ENCODE results near the gene SNAP29.
"Not testable (repeated sequence)": the region's sequence is repeated elsewhere in the genome, so short reads cannot be mapped to it uniquely, and the experiment has no call there.

The SNAP29 gene

DNA sequence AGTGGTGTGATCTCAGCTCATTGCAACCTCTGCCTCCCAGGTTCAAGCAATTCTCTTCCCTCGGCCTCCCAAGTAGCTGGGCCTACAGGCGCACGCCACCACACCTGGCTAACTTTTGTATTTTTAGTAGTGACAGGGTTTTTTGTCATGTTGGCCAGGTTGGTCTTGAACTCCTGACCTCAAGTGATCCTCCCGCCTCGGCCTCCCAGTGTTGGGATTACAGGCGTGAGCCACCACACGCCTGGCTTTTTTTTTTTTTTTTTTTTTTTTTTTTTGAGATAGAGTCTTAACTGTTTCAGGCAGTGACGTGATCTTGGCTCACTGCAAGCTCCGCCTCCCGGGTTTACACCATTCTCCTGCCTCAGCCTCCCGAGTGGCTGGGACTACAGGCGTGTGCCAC lies 71.6 kb downstream of the SNAP29 start:
- not testable (repeated sequence) for DNase-seq (ENCODE audit: low spot score)

DNA sequence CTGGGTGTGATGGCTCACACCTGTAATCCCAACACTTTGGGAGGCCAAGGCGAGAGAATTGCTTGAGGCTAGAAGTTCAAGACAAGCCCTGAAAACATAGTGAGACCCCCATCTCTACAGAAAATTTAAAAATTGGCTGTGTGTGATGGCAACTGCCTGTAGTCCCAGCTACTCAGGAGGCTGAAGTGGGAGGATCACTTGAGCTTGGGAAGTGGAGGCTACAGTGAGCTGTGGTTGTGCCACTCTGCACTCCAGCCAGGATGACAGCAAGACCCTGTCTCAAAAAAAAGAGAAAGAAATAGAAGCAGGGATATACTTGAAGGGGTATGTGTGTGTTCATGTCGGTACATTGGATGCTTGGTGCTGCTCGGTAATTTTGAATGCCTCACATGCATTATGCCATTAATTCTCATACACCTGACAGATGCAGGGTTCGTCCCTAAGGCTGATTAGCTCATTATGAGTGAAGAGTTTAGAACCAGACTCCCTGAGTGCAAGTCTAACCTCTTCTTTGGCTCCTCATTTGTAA lies 72.4 kb downstream of the SNAP29 start:
- no peak for DNase-seq (ENCODE audit: low spot score)

DNA sequence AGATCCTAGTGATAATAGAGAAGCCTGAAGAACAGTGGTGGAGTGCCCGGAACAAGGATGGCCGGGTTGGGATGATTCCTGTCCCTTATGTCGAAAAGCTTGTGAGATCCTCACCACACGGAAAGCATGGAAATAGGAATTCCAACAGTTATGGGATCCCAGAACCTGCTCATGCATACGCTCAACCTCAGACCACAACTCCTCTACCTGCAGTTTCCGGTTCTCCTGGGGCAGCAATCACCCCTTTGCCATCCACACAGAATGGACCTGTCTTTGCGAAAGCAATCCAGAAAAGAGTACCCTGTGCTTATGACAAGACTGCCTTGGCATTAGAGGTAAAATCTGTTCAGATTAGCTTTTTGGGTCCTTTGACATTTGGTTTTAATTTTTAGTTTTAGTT lies 75.1 kb downstream of the SNAP29 start:
- DNase-seq (ENCODE audit: low spot score), result no peak

DNA sequence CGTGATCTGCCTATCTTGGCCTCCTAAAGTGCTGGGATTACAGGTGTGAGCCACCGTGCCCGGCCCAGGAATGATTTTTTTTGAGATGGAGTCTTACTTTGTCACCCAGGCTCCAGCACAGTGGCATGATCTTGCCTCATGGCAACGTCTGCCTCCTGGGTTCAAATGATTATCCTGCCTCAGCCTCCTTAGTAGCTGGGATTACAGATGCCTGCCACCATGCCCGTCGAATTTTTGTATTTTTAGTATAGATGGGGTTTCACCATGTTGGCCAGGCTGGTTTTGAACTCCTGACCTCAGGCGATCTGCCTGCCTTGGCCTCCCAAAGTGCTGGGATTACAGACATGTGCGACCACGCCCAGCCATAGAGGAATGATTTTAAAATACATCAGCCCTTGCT lies 76.2 kb downstream of the SNAP29 start:
- DNase-seq (ENCODE audit: low spot score), result not testable (repeated sequence)

DNA sequence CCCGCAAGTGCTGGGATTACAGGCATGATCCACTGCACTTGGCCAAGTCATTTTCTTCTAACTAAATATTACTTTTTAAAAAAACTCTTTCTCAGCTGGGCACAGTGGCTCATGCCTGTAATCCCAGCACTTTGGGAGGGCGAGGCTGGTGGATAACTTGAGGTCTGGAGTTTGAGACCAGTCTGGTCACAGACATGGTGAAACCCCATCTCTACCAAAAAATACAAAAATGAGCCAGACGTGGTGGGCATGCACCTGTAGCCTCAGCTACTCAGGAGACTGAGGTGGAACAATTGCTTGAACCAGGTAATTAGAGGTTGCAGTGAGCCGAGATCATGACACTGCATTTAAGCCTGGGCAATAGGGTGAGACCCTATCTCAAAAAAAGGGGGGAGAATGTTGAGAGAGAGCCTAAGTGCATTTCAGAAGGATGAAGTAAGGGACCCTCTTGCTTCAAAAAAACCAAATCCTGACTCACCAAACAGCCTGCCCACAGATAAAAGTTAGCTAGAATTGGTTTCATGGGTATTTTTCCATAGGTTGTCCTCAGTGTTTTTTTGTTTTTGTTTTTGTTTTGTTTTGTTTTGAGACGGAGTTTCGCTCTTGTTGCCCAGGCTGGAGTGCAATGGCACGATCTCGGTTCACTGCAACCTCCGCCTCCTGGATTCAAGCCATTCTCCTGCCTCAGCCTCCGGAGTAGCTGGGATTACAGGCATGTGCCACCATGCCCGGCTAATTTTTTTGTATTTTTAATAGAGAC lies 77.2 kb downstream of the SNAP29 start:
- DNase-seq (ENCODE audit: low spot score), result not testable (repeated sequence)

DNA sequence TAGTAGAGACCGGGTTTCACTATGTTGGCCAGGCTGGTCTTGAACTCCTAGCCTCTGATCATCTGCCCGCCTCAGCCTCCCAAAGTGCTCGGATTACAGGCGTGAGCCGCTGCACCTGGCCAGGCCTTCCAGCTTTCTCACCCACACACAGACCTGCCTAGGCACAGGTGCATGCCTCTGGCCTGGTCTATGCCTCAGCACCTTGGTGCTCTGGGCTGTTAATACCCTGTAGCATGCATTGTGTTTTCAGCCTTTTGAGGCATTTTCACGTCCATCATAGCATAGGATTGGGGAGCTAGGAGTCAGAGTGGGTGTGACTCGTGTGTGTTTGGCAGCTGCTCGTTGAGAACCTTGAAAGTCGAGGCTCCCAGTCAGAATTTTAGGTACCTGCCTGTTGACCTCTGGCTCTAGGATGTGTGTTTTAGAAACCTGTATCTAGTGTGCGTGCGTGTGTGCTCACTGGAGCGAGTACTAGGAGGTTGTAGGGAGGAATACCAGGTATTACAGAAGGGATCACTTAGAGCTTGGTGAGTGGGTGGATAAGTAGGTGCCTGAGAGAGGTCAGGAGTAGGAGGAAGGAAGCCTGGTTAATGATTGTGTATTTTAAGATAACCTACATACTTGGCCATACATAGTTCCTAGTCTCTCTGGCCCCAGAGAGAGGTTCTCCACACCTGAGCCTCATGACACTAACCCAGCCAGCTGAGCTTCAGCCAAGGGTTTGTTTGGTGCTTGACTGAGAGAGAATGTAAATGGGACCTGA lies 78.4 kb downstream of the SNAP29 start:
- DNase-seq (ENCODE audit: low spot score), result no peak

DNA sequence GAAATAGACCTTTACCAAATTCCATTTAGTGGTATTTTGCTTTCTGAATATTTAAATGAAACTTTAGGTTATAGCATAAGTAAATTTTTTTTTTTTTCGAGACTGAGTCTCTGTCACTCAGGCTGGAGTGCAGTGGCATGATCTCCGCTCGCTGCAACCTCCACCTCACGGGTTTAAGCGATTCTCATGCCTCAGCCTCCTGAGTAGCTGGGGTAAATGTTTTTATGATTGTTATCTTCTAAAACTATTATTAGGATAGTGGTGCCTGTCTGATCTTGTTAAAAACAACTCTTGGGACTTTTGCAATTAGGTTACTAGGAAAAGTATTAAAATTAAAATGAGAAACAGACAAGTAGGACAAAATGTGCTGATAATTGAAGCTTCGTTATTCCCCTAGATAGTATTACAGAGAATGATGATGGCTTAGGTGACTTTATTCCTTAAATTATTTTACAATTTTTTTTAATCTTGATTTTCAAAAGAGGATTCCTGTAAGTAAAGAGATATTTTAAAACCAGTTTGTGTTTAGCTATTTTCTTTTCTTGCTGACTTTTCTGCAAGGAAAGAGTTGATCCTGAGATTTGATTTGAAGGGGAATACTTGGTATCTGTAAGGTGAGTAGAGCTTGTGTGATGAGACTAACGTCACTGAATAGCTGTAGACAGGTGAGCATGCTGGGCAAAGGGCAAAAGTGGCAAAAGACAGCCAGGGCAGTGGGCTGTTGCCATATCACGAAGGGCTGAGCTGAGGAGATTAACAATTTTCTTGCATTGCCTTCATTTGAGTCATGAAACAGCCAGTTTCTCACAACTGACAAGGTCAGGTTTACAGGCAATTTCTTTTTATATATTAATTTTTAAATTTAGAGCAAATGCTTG lies 79.2 kb downstream of the SNAP29 start:
- DNase-seq (ENCODE audit: low spot score), result no peak

DNA sequence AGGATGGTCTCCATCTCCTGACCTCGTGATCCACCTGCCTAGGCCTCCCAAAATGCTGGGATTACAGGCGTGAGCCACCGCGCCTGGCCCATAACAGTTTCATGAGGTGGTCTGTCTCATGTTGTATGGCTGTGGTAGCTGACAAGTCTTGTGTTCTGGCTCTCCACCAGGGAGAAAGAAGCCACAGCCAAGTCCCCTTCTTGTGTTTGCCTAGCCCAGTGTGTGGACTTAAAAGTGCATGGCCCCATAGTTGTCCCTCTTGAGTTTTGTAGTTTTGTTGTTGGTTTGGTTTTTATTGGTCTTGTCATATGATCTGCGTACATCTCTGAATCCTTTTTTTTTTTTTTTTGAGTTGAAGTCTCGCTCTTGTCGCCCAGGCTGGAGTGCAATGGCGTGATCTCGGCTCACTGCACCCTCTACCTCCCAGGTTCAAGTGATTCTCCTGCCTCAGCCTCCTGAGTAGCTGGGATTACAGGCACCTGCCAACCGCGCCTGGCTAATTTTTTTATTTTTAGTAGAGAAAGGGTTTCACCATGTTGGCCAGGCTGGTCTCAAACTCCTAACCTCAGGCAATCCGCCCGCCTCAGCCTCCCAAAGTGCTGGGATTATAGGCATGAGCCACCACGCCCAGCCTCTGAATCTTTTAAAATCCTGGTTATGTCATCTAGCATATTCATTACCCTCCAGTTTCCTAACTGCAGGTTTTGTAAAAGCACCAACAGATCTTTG lies 80.8 kb downstream of the SNAP29 start:
- DNase-seq (ENCODE audit: low spot score), result not testable (repeated sequence)

DNA sequence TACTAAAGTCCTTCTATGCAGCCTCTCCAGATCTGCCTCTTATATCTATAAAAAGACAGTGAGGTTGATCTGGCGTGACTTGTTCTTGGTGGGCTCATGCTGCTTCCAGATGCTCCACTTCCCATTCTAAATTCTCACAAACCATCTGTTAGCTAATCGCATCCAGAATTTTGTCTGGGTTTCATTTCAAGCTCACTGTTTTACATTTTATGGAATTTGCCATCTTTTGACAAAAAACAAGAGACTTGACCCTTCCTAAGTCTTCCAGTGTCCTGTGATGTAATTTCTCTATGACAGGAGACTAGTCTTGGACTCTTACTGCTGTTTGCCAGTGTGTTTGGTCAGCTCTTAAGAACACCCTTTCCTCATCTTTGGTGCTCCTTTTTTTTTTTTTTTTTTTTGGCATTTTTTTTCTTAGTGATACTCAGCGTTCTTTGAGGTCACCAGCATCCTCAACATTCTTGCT lies 81.4 kb downstream of the SNAP29 start:
- DNase-seq (ENCODE audit: low spot score), result peak; percentile 50
